ENCODE results near the gene ATP11A. TPM values are rescaled to one million over a fixed set of nuclear protein-coding genes. Genes with fewer than 3 reads are reported as not detected.
A peak's percentile ranks its signal among the peaks of the same experiment; 100 is the strongest.

Gene ATP11A
- total and polyA plus RNA-seq, 9 of the 15 experiments (the other 6 are each of a cell fraction or from before 2014, with no cell fraction given): 0.38 to 34.2 (median 4.2) TPM

DNA sequence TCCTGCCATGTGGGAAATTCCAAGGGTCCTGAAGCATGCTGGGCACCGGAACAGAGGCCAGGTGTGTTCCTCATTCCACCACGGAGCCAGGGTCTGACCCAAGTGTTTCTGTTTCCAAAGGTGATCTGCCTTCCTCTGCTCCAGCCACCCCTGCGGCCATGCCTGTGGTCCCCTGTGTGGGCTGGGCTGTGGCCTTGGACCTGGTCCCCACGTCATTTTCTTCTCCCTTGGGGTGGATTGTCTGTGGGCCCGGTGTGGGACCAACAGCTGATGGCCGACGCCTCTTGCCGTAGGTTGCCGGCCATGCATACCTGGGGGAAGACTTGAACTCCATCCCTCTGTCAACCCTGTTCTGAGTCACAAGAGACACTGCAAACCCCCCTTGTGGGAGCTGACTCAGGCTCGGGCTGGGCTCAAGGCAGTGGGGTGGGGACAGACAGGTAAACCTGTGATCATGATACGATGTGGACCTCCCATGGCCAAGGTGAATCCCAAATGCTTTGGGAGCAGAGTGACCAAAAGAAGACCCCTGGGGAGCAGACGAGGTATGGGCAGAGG, 35.0 kb downstream of the ATP11A start:
- Histone ChIP-seq H3K4me3 (no peak overlapping the region), H3K79me2 (ENCODE audit: control insufficient read depth, insufficient read depth, low read length) (peaks cover 60% of the 10 kb centered on the region), H3K9me1 (ENCODE audit: control insufficient read depth, insufficient read depth, low read length) (no peaks in the 10 kb centered on the region), H3K9ac (ENCODE audit: insufficient read depth in 1 of 2, low read depth in 2 of 2, low read length in 2 of 2) (peak overlapping the region in 1 of 2 experiments; percentile 17; a peak in 1 of 4 replicates), H4K20me1 (replicated peaks; ENCODE audit: control insufficient read depth, insufficient read depth, low read length) (peaks cover 32% of the 10 kb centered on the region), H3K27ac (ENCODE audit: extremely low read depth, low read depth, low read length) (no peak overlapping the region), H3K27me3 (ENCODE audit: control insufficient read depth in 2 of 2, insufficient read depth in 2 of 2, low read length in 2 of 2) (no peaks in the 10 kb centered on the region), H3K9me3 (replicated peaks; ENCODE audit: control insufficient read depth, insufficient read depth, low read depth, low read length) (no peaks in the 10 kb centered on the region), H2AFZ (ENCODE audit: low read depth, low read length) (no peak overlapping the region), H3K4me2 (ENCODE audit: insufficient read depth, low read length) (no peak overlapping the region), H3K36me3 (ENCODE audit: control insufficient read depth, insufficient read depth, low read length) (0 out of 3 replicates have a peak, but pooled peaks cover 2% of the 10 kb centered on the region), H3K4me1 (replicated peaks in 1 of 2; ENCODE audit: control insufficient read depth in 2 of 2, insufficient read depth in 2 of 2, low read length in 2 of 2) (peaks cover 31 to 54% of the 10 kb centered on the region in 2 experiments)
- intact Hi-C loops (cut with micrococcal nuclease): no loop called here
- no TSS peak for BruUV-seq (replicated peaks)
- in situ Hi-C loops (cut with MboI): no loop called here
- ChIA-PET POLR2A (interaction anchor here (0.7 kb wide), 1 partner anchor 8 kb away, joined by 3 read pairs; no protein-coding TSS in a partner anchor), CTCF (ENCODE audit: low intra/inter-chr PET ratio) (no interaction called here)
- no peak for DNase-seq (ENCODE audit: extremely low read depth in 1 of 4, low spot score in 3 of 4)
- ATAC-seq: no peak
- FAIRE-seq: no peak
- 74% methylated on average over 6 of the region's 12 CpGs for WGBS (ENCODE audit: insufficient coverage, low coverage, missing lambda C conversion rate)
- TF ChIP-seq POLR2G (IDR thresholded peaks at IDR 0.05; ENCODE audit: low read depth, low read length) (no peak), NRF1 (conservative IDR thresholded peaks at IDR 0.05 in 1 of 2, IDR thresholded peaks at IDR 0.05 in 1 of 2) (no peak), MTA3 (IDR thresholded peaks at IDR 0.05; ENCODE audit: borderline replicate concordance) (no peak), ZNF12 (CRISPR knock-in tag; IDR thresholded peaks at IDR 0.05) (no peak), KAT7 (CRISPR knock-in tag; IDR thresholded peaks at IDR 0.05; ENCODE audit: borderline replicate concordance) (no peak), BCL6 (CRISPR knock-in tag; IDR thresholded peaks at IDR 0.05) (no peak)
